ENCODE measurements around the gene PRICKLE2.

Gene PRICKLE2

GRCh38 chr3:64081235-64081630 lies 144.0 kb downstream of the PRICKLE2 start:
- no peak for DNase-seq (ENCODE audit: low read depth)
- H3K4me3 ChIP-seq (ENCODE audit: low read depth, low read length): no peak overlapping the region
- no peak for TF ChIP-seq CTCF (IDR thresholded peaks at IDR 0.05; ENCODE audit: control insufficient read depth, extremely low read depth, insufficient read depth)

- DNase-seq (ENCODE audit: low read depth): no peak
- TF ChIP-seq CTCF (IDR thresholded peaks at IDR 0.05; ENCODE audit: control insufficient read depth, extremely low read depth, insufficient read depth): no peak
- H3K4me3 ChIP-seq (ENCODE audit: low read depth, low read length): no peak overlapping the region
These were observed 144.5 kb downstream of the PRICKLE2 start for GRCh38 chr3:64080616-64081234.

GRCh38 chr3:64079369-64080150 lies 145.7 kb downstream of the PRICKLE2 start:
- no peak overlapping the region for H3K4me3 ChIP-seq (ENCODE audit: low read depth, low read length)
- no peak for TF ChIP-seq CTCF (IDR thresholded peaks at IDR 0.05; ENCODE audit: control insufficient read depth, extremely low read depth, insufficient read depth)
- DNase-seq (ENCODE audit: low read depth): no peak

- DNase-seq (ENCODE audit: low read depth): no peak
- no peak overlapping the region for H3K4me3 ChIP-seq (ENCODE audit: low read depth, low read length)
- TF ChIP-seq CTCF (IDR thresholded peaks at IDR 0.05; ENCODE audit: control insufficient read depth, extremely low read depth, insufficient read depth): no peak
These were observed 146.3 kb downstream of the PRICKLE2 start for GRCh38 chr3:64078966-64079365.

GRCh38 chr3:64074895-64075679 lies 150.2 kb downstream of the PRICKLE2 start:
- no peak overlapping the region for H3K4me3 ChIP-seq (ENCODE audit: low read depth, low read length)
- no peak for DNase-seq (ENCODE audit: low read depth)
- TF ChIP-seq CTCF (IDR thresholded peaks at IDR 0.05; ENCODE audit: control insufficient read depth, extremely low read depth, insufficient read depth): no peak

GRCh38 chr3:64074060-64074459 lies 151.2 kb downstream of the PRICKLE2 start:
- DNase-seq (ENCODE audit: low read depth): no peak
- no peak for TF ChIP-seq CTCF (IDR thresholded peaks at IDR 0.05; ENCODE audit: control insufficient read depth, extremely low read depth, insufficient read depth)
- H3K4me3 ChIP-seq (ENCODE audit: low read depth, low read length): no peak overlapping the region

Measured in LNCaP clone FGC (cell line).